KOPT-K1 (cell line): ENCODE data around the gene ATL2.
"Not testable (repeated sequence)": the region's sequence is repeated elsewhere in the genome, so short reads cannot be mapped to it uniquely, and the experiment has no call there.

ENCODE experiments used
- H3K27ac ChIP-seq: fragments of 200-600 bp; sonication (generic); 2 replicates; pipeline ENCODE4 v1.5.1; 2016; ENCODE audit warnings: antibody characterized with exemption, mild to moderate bottlenecking, low read depth, low read length; ENCODE audit not compliant: poor library complexity, severe bottlenecking
- H3K36me3 ChIP-seq: fragments of 200-600 bp; sonication (generic); 2 replicates; pipeline ENCODE4 v1.5.1; 2017; ENCODE audit warnings: antibody characterized with exemption, mild to moderate bottlenecking, low read length, moderate library complexity; ENCODE audit not compliant: insufficient read depth
- H3K9me3 ChIP-seq: fragments of 200-600 bp; sonication (generic); 2 replicates; pipeline ENCODE4 v1.5.1; 2017; ENCODE audit warnings: antibody characterized with exemption, low read length, mild to moderate bottlenecking; ENCODE audit not compliant: insufficient read depth, poor library complexity, severe bottlenecking

Gene ATL2

GRCh38 chr2:38262069-38262871, 114.8 kb downstream of the ATL2 start:
- H3K27ac ChIP-seq: no peak overlapping the region
- no peaks in the 10 kb centered on the region for H3K36me3 ChIP-seq

GRCh38 chr2:38261569-38262068, 115.5 kb downstream of the ATL2 start:
- Histone ChIP-seq H3K9me3 (no peaks in the 10 kb centered on the region), H3K36me3 (no peaks in the 10 kb centered on the region), H3K27ac (no peak overlapping the region)

More at GRCh38 chr2:38262069-38262871, 114.8 kb downstream of the ATL2 start:
- no peaks in the 10 kb centered on the region for H3K9me3 ChIP-seq

- Histone ChIP-seq H3K9me3 (no peaks in the 10 kb centered on the region), H3K27ac (no peak overlapping the region)
These were observed 116.1 kb downstream of the ATL2 start for GRCh38 chr2:38260972-38261371.

GRCh38 chr2:38260469-38260868, 116.6 kb downstream of the ATL2 start:
- no peaks in the 10 kb centered on the region for H3K9me3 ChIP-seq
- H3K27ac ChIP-seq: no peak overlapping the region
- H3K36me3 ChIP-seq: no peaks in the 10 kb centered on the region

More at GRCh38 chr2:38260972-38261371, 116.1 kb downstream of the ATL2 start:
- H3K36me3 ChIP-seq: no peaks in the 10 kb centered on the region

- H3K27ac ChIP-seq: no peak overlapping the region
- H3K36me3 ChIP-seq: no peaks in the 10 kb centered on the region
- no peaks in the 10 kb centered on the region for H3K9me3 ChIP-seq
These were observed 117.8 kb downstream of the ATL2 start for GRCh38 chr2:38259311-38259710.

GRCh38 chr2:38257680-38258079, 119.4 kb downstream of the ATL2 start:
- not testable (repeated sequence) for H3K36me3 ChIP-seq, H3K27ac ChIP-seq, H3K9me3 ChIP-seq

- no peaks in the 10 kb centered on the region for H3K36me3 ChIP-seq
- no peaks in the 10 kb centered on the region for H3K9me3 ChIP-seq
- no peak overlapping the region for H3K27ac ChIP-seq
These were observed 120.5 kb downstream of the ATL2 start for GRCh38 chr2:38256610-38257009.

- Histone ChIP-seq H3K36me3 (no peaks in the 10 kb centered on the region), H3K27ac (no peak overlapping the region), H3K9me3 (no peaks in the 10 kb centered on the region)
These were observed 121.9 kb downstream of the ATL2 start for GRCh38 chr2:38255211-38255610.

- Histone ChIP-seq H3K9me3 (no peaks in the 10 kb centered on the region), H3K27ac (no peak overlapping the region), H3K36me3 (no peaks in the 10 kb centered on the region)
These were observed 122.3 kb downstream of the ATL2 start for GRCh38 chr2:38254796-38255195.

- no peaks in the 10 kb centered on the region for H3K9me3 ChIP-seq
- no peak overlapping the region for H3K27ac ChIP-seq
- no peaks in the 10 kb centered on the region for H3K36me3 ChIP-seq
These were observed 125.1 kb downstream of the ATL2 start for GRCh38 chr2:38251940-38252339.

GRCh38 chr2:38248707-38249106, 128.4 kb downstream of the ATL2 start:
- Histone ChIP-seq H3K27ac (no peak overlapping the region), H3K36me3 (no peaks in the 10 kb centered on the region), H3K9me3 (no peaks in the 10 kb centered on the region)

- H3K27ac ChIP-seq: no peak overlapping the region
- no peaks in the 10 kb centered on the region for H3K9me3 ChIP-seq
- no peaks in the 10 kb centered on the region for H3K36me3 ChIP-seq
These were observed 128.8 kb downstream of the ATL2 start for GRCh38 chr2:38248255-38248654.

GRCh38 chr2:38246105-38246504, 131.0 kb downstream of the ATL2 start:
- Histone ChIP-seq H3K27ac (no peak overlapping the region), H3K9me3 (no peaks in the 10 kb centered on the region), H3K36me3 (no peaks in the 10 kb centered on the region)

GRCh38 chr2:38245114-38245641, 131.9 kb downstream of the ATL2 start:
- no peak overlapping the region for H3K27ac ChIP-seq
- H3K9me3 ChIP-seq: no peaks in the 10 kb centered on the region
- H3K36me3 ChIP-seq: no peaks in the 10 kb centered on the region

- no peaks in the 10 kb centered on the region for H3K36me3 ChIP-seq
- no peaks in the 10 kb centered on the region for H3K9me3 ChIP-seq
- no peak overlapping the region for H3K27ac ChIP-seq
These were observed 132.8 kb downstream of the ATL2 start for GRCh38 chr2:38244301-38244700.
